PFSK-1 (cell line): ENCODE data around the gene LRRD1.

ENCODE experiments used
- FOXP2 ChIP-seq: optimal IDR thresholded peaks from 2 replicates; pipeline ENCODE3; 2011; ENCODE audit warnings: borderline replicate concordance, control low read depth, inconsistent platforms; ENCODE audit not compliant: insufficient read depth; ENCODE audit errors: extremely low read length, extremely low read depth
- POLR2AphosphoS5 ChIP-seq: IDR thresholded peaks from 2 replicates; pipeline ENCODE4 v1.6.1; 2012; ENCODE audit warnings: low read depth, mild to moderate bottlenecking, control low read depth, low read length, moderate library complexity
- SIN3A ChIP-seq: IDR thresholded peaks from 2 replicates; pipeline ENCODE4 v1.6.1; 2012; ENCODE audit warnings: mild to moderate bottlenecking, low read length, moderate library complexity, borderline replicate concordance; ENCODE audit not compliant: insufficient read depth
- TAF1 ChIP-seq: IDR thresholded peaks from 2 replicates; pipeline ENCODE4 v1.6.1; 2012; ENCODE audit warnings: low read length, control low read depth, borderline replicate concordance; ENCODE audit not compliant: insufficient read depth
- TF ChIP-seq, protein P1 (sequence below), 2 experiments: IDR thresholded peaks; 2 replicates each; pipeline versions ENCODE4 v1.6.1 to v1.8.0; 2011 to 2012; ENCODE audit warnings: low read depth in 2 of 2, low read length in 2 of 2, control low read depth in 1 of 2, inconsistent platforms in 1 of 2, mild to moderate bottlenecking in 1 of 2, moderate library complexity in 1 of 2; ENCODE audit not compliant: insufficient read depth in 1 of 2

The LRRD1 gene

DNA sequence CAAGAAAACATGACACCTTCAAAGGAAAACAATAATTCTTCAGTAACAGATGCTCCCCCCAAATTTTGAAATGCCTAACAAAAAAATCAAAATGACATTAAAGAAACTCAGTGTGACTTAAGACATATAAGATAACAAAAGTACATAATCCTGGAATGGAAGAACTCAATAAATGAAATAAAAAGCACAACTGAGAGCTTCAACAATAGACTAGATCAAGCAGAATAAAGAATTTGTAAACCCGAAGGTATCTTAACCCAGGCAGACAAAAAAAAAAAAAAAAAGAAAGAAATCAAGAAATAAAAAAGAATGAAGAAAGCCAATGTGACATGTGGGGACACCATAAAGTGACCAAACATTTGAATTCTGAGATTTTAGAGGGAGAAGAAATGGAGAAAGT lies 27.7 kb upstream of the LRRD1 start:
- TF ChIP-seq SIN3A (no peak), FOXP2 (no peak), TAF1 (no peak), POLR2AphosphoS5 (no peak)
- TF ChIP-seq, protein P1, sequence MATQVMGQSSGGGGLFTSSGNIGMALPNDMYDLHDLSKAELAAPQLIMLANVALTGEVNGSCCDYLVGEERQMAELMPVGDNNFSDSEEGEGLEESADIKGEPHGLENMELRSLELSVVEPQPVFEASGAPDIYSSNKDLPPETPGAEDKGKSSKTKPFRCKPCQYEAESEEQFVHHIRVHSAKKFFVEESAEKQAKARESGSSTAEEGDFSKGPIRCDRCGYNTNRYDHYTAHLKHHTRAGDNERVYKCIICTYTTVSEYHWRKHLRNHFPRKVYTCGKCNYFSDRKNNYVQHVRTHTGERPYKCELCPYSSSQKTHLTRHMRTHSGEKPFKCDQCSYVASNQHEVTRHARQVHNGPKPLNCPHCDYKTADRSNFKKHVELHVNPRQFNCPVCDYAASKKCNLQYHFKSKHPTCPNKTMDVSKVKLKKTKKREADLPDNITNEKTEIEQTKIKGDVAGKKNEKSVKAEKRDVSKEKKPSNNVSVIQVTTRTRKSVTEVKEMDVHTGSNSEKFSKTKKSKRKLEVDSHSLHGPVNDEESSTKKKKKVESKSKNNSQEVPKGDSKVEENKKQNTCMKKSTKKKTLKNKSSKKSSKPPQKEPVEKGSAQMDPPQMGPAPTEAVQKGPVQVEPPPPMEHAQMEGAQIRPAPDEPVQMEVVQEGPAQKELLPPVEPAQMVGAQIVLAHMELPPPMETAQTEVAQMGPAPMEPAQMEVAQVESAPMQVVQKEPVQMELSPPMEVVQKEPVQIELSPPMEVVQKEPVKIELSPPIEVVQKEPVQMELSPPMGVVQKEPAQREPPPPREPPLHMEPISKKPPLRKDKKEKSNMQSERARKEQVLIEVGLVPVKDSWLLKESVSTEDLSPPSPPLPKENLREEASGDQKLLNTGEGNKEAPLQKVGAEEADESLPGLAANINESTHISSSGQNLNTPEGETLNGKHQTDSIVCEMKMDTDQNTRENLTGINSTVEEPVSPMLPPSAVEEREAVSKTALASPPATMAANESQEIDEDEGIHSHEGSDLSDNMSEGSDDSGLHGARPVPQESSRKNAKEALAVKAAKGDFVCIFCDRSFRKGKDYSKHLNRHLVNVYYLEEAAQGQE (IDR thresholded peaks at IDR 0.05; ENCODE audit: insufficient read depth in 1 of 2, low read depth in 2 of 2, low read length in 2 of 2), result no peak

DNA sequence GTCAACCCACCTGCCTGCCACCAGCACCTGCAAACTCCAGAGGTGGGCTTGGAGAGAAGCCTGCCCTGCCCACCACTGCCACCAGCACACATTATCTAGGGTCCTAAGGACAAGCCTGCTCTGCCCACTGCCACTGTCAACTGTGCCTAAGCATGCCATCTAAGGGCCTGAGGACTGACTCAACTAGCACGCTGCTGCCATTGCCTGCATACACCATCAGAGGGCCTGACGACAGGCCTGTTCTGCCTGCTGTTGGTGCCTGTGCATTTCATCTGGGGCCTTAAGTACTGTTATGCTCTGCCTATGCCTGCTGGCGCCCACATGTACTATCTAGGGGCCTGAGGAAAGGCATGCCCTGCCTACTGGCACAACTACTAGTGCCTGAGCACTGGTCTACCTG lies 27.0 kb upstream of the LRRD1 start:
- TF ChIP-seq FOXP2 (no peak), POLR2AphosphoS5 (no peak), SIN3A (no peak), TAF1 (no peak)
- TF ChIP-seq, protein P1 (IDR thresholded peaks at IDR 0.05; ENCODE audit: insufficient read depth in 1 of 2, low read depth in 2 of 2, low read length in 2 of 2), result no peak

DNA sequence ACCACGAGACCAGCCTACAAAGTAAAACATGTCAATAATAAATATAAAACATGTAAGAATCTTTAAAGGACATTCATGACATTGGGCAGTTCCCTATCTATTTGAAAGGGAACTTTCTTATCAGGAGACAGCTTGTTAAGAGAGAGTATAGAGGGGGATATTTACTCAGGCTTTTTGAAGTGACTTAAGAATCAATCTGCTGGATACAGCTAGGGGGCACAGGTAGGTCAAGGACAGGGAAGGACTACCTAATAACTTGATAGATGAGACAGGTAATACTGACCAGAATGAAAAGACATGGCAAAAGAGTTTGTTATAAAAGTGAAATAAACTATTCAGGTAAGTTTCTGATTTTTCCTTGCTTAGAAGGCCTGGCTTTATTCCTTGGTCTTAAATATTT lies 21.8 kb upstream of the LRRD1 start:
- TF ChIP-seq TAF1, result no peak

DNA sequence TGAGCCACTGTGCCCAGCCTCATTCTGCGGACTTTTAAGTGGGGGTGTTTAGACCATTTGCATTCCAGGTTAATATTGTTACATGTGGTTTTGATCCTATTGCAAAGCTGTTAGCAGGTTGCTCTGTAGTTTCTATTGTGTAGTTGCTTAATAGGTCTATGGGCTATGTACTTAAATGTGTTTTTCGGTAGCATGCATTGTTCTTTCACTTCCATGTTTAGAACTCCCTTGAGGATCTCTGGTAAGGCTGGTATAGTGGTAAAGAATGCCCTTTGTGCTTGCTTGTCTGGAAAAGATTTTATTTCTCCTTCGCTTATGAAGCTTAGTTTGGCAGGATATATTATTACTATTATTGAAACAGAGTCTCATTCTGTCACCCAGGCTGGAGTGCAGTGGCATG lies 13.4 kb upstream of the LRRD1 start:
- TF ChIP-seq TAF1 (no peak), SIN3A (no peak), FOXP2 (no peak), POLR2AphosphoS5 (no peak)
- TF ChIP-seq, protein P1 (IDR thresholded peaks at IDR 0.05; ENCODE audit: insufficient read depth in 1 of 2, low read depth in 2 of 2, low read length in 2 of 2), result no peak

DNA sequence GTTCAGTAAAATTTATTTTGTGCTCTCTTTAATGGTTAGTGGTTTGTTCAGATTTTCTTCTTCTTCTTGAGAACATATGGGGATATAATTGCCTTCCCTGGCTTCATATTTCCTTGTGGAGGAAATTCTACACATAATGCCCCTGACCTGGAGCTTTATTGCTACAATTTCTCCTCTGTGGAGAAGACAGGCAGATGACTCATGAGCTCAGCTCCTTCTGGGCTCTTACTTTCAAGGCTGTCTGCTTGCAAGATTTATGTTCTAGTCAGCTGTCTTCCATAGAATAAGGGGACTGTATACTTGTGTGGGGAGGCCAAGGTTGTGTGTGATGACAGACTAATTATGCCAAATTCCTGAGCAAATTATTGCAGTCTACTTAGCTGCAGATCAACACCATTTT lies 1.6 kb downstream of the LRRD1 start:
- TF ChIP-seq POLR2AphosphoS5, result no peak
- TF ChIP-seq, protein P1 (IDR thresholded peaks at IDR 0.05; ENCODE audit: insufficient read depth in 1 of 2, low read depth in 2 of 2, low read length in 2 of 2), result no peak
- TF ChIP-seq TAF1, result no peak
- no peak for TF ChIP-seq FOXP2
- TF ChIP-seq SIN3A, result no peak

DNA sequence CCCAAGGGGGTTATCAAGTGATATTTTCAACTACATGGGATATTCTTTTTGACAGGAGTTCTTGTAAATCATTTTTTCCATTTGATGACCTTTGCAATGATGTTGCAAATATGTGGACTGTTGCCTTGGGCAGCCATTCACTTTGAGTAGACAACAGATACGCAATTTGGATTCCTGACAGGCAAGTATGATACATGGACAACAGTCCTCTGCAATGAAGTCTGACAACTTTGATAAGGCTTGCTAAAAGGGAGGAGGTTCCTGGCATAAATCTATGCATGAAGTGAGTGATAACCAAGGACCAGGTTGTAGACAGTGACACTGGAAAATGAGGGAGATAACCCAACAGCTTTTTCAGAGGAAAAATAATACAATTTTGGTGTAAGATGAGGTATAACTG lies 17.7 kb downstream of the LRRD1 start:
- TF ChIP-seq POLR2AphosphoS5 (no peak), FOXP2 (no peak), SIN3A (no peak), TAF1 (no peak)
- TF ChIP-seq, protein P1 (IDR thresholded peaks at IDR 0.05; ENCODE audit: insufficient read depth in 1 of 2, low read depth in 2 of 2, low read length in 2 of 2), result no peak
